HCT116 (cell line): ENCODE data around the gene RNU5D-1. TPM values are rescaled to one million over a fixed set of nuclear protein-coding genes. Genes with fewer than 3 reads are reported as not detected.

Source experiments
- ATAC-seq: fragments of 200-7000 bp; cut with Tn5 transposase; 2 replicates; pipeline ENCODE4 v1.9.1; 2020; ENCODE audit warnings: mild to moderate bottlenecking, moderate library complexity
- BruUV-seq: library from RNA; stranded (reverse); fragments of 400-500 nt; replicated peaks from 2 replicates; lab custom pipeline; 2021; lab: Mats Ljungman, UMichigan
- CTCF ChIA-PET: fragments of 300-600 bp; sonication (Branson Sonifier 250); formaldehyde crosslinking; loops from one replicate; lab custom pipeline; 2021; ENCODE audit warnings: antibody characterized with exemption; lab: Charles Lee
- POLR2A ChIA-PET: fragments of 300-600, 350-600 bp; sonication (Branson Sonifier 250); formaldehyde crosslinking; loops from one replicate; lab custom pipeline; 2021; ENCODE audit warnings: antibody characterized with exemption; lab: Charles Lee
- RAD21 ChIA-PET, 2 experiments: fragments of 300-600 bp; sonication (Branson Sonifier 250); formaldehyde crosslinking; loops; one replicate each; lab custom pipeline; 2023; ENCODE audit warnings: low total read pairs in 2 of 2; ENCODE audit not compliant: uncharacterized antibody in 2 of 2, unreplicated experiment in 2 of 2, low non-redundant PET in 1 of 2; lab: Charles Lee
- DNase-seq: peaks from one replicate; pipeline ENCODE4 v3.0.0-alpha.2; 2010; ENCODE audit warnings: low read depth, low spot score
- H2AFZ ChIP-seq: fragments of 200-600 bp; shearing (Covaris generic), sonication (generic); 2 replicates; pipeline ENCODE4 v1.6.1; 2017; ENCODE audit warnings: low read depth, mixed run types, mixed read lengths, antibody characterized with exemption, low read length; ENCODE audit not compliant: poor library complexity, severe bottlenecking
- H3K27ac ChIP-seq: 2 replicates; pipeline ENCODE4 v1.5.1; 2012; ENCODE audit warnings: low read depth, low read length
- H3K27me3 ChIP-seq: fragments of 200-600 bp; sonication (generic); 2 replicates; pipeline ENCODE4 v1.6.1; 2016; ENCODE audit warnings: mixed run types, low read length, mixed read lengths; ENCODE audit not compliant: insufficient read depth
- H3K36me3 ChIP-seq, 2 experiments: fragments of 200-500 bp in 1 of 2; fragments of 200-600 bp in 1 of 2; sonication (Bioruptor generic) in 1 of 2; sonication (generic) in 1 of 2; 2 replicates each; pipeline versions ENCODE4 v1.5.1 to v1.6.1; 2014 to 2016; ENCODE audit warnings: low read length in 2 of 2, inconsistent platforms in 1 of 2, mixed read lengths in 1 of 2, mixed run types in 1 of 2; ENCODE audit not compliant: insufficient read depth in 2 of 2, control insufficient read depth in 1 of 2
- H3K4me1 ChIP-seq, 2 experiments: fragments of 200-600 bp in 1 of 2; sonication (generic) in 1 of 2; 2 replicates each; pipeline versions ENCODE4 v1.5.1 to v1.6.1; 2012 to 2017; ENCODE audit warnings: low read length in 2 of 2, inconsistent platforms in 1 of 2, mild to moderate bottlenecking in 1 of 2, mixed read lengths in 1 of 2, mixed run types in 1 of 2, moderate library complexity in 1 of 2; ENCODE audit not compliant: insufficient read depth in 2 of 2, control insufficient read depth in 1 of 2
- H3K4me2 ChIP-seq: fragments of 200-600 bp; sonication (generic); 2 replicates; pipeline ENCODE4 v1.6.1; 2017; ENCODE audit warnings: mixed run types, low read length, mixed read lengths
- H3K4me3 ChIP-seq, 2 experiments: fragments of 200-600 bp in 1 of 2; sonication (generic) in 1 of 2; replicated peaks in 1 of 2; 2 replicates each; pipeline ENCODE4 v1.5.1; 2011 to 2016; ENCODE audit warnings: low read length in 2 of 2, control low read depth in 1 of 2, low read depth in 1 of 2, mild to moderate bottlenecking in 1 of 2, mixed read lengths in 1 of 2, mixed run types in 1 of 2
- H3K79me2 ChIP-seq: fragments of 200-600 bp; sonication (generic); 2 replicates; pipeline ENCODE4 v1.6.1; 2017; ENCODE audit warnings: mild to moderate bottlenecking, mixed run types, low read length, moderate library complexity, mixed read lengths; ENCODE audit not compliant: insufficient read depth
- H3K9ac ChIP-seq: fragments of 200-600 bp; sonication (generic); 2 replicates; pipeline ENCODE4 v1.6.1; 2016; ENCODE audit warnings: low read length, mixed read lengths
- H3K9me2 ChIP-seq: fragments of 200-600 bp; sonication (generic), shearing (Covaris generic); 2 replicates; pipeline ENCODE4 v1.6.1; 2017; ENCODE audit warnings: mixed run types, mild to moderate bottlenecking, moderate library complexity; ENCODE audit not compliant: insufficient read depth
- H3K9me3 ChIP-seq, 2 experiments: fragments of 200-500 bp in 1 of 2; fragments of 200-600 bp in 1 of 2; sonication (Bioruptor generic) in 1 of 2; sonication (generic) in 1 of 2; 2 replicates each; pipeline ENCODE4 v1.6.1; 2014 to 2017; ENCODE audit warnings: low read length in 2 of 2, mixed read lengths in 2 of 2, inconsistent platforms in 1 of 2, low read depth in 1 of 2, mild to moderate bottlenecking in 1 of 2, mixed run types in 1 of 2, moderate library complexity in 1 of 2; ENCODE audit not compliant: control insufficient read depth in 1 of 2, insufficient read depth in 1 of 2
- H4K20me1 ChIP-seq: fragments of 200-600 bp; sonication (generic), shearing (Covaris generic); 2 replicates; pipeline ENCODE4 v1.6.1; 2017; ENCODE audit warnings: mixed run types, mild to moderate bottlenecking, moderate library complexity; ENCODE audit not compliant: insufficient read depth
- CTCF ChIP-seq, 3 experiments: fragments of 200-600 bp in 1 of 3; sonication (generic) in 1 of 3; IDR thresholded peaks in 2 of 3; conservative IDR thresholded peaks in 1 of 3; 2 replicates each; pipeline ENCODE4 v1.5.1; 2012 to 2017; ENCODE audit warnings: low read depth in 2 of 3, low read length in 2 of 3, antibody characterized with exemption in 1 of 3, borderline replicate concordance in 1 of 3, control low read depth in 1 of 3, mild to moderate bottlenecking in 1 of 3, mixed read lengths in 1 of 3, mixed run types in 1 of 3, moderate library complexity in 1 of 3; ENCODE audit not compliant: insufficient read depth in 1 of 3
- EGR1 ChIP-seq: IDR thresholded peaks from 2 replicates; pipeline ENCODE4 v1.6.1; 2012; ENCODE audit warnings: low read depth
- RAD21 ChIP-seq: IDR thresholded peaks from 2 replicates; pipeline ENCODE4 v1.6.1; 2012; ENCODE audit warnings: low read depth, mild to moderate bottlenecking
- SP1 ChIP-seq: IDR thresholded peaks from 2 replicates; pipeline ENCODE4 v1.6.1; 2012; ENCODE audit warnings: low read depth
- YY1 ChIP-seq: IDR thresholded peaks from 2 replicates; pipeline ENCODE4 v1.6.1; 2011; ENCODE audit warnings: low read length, low read depth, moderate library complexity, mild to moderate bottlenecking; ENCODE audit not compliant: insufficient replicate concordance; ENCODE audit errors: extremely low read depth
- ZFX ChIP-seq: fragments of 450-650 bp; IDR thresholded peaks from 2 replicates; pipeline ENCODE4 v1.6.1; 2017
- ZNF274 ChIP-seq: fragments of 200-500 bp; sonication (Bioruptor generic); IDR thresholded peaks from 2 replicates; pipeline ENCODE4 v1.6.1; 2014; ENCODE audit warnings: mild to moderate bottlenecking, low read depth, low read length, inconsistent platforms
- intact Hi-C: fragments of 100-400 bp; cut with micrococcal nuclease; formaldehyde crosslinking; loops from 2 replicates; pipeline ENCODE4 v1.10.0; 2022
- total RNA-seq: library from RNA; stranded (reverse); gene quantifications from one replicate; pipeline ENCODE4 v1.2.1, GENCODE V29; 2021; ENCODE audit not compliant: unreplicated experiment
- TF ChIP-seq, protein P1 (sequence below): IDR thresholded peaks from 2 replicates; pipeline ENCODE4 v1.6.1; 2012
- TF ChIP-seq, protein P2 (sequence below): IDR thresholded peaks from 2 replicates; pipeline ENCODE4 v1.6.1; 2012

The RNU5D-1 gene
- total RNA-seq, 1 experiment from 2014 or later, result not detected

GRCh38 chr1:44696789-44697345 lies 34.1 kb downstream of the RNU5D-1 start:
- TF ChIP-seq RAD21, result no peak
- TF ChIP-seq, protein P1, sequence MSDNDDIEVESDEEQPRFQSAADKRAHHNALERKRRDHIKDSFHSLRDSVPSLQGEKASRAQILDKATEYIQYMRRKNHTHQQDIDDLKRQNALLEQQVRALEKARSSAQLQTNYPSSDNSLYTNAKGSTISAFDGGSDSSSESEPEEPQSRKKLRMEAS, result no peak
- no peak for TF ChIP-seq ZNF274
- no peak for TF ChIP-seq CTCF (IDR thresholded peaks at IDR 0.05 in 2 of 3, conservative IDR thresholded peaks at IDR 0.05 in 1 of 3; ENCODE audit: borderline replicate concordance in 1 of 3, insufficient read depth in 1 of 3, low read depth in 2 of 3, low read length in 2 of 3)
- TF ChIP-seq, protein P2, sequence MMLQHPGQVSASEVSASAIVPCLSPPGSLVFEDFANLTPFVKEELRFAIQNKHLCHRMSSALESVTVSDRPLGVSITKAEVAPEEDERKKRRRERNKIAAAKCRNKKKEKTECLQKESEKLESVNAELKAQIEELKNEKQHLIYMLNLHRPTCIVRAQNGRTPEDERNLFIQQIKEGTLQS, result no peak
- no peak for TF ChIP-seq EGR1
- no peak for TF ChIP-seq ZFX
- no peak for TF ChIP-seq YY1
- no peak for TF ChIP-seq SP1

More at GRCh38 chr1:44696789-44697345, 34.1 kb downstream of the RNU5D-1 start:
- Histone ChIP-seq H3K9me3 (no peaks in the 10 kb centered on the region), H3K36me3 (no peaks in the 10 kb centered on the region), H3K27me3 (no peaks in the 10 kb centered on the region), H3K4me3 (no peak overlapping the region), H4K20me1 (no peaks in the 10 kb centered on the region), H3K79me2 (no peaks in the 10 kb centered on the region), H3K4me1 (peaks cover 0 to 27% of the 10 kb centered on the region in 2 experiments; a peak in 2 of 4 replicates), H3K9me2 (no peaks in the 10 kb centered on the region), H3K9ac (no peak overlapping the region), H3K4me2 (no peak overlapping the region), H3K27ac (no peak overlapping the region), H2AFZ (no peak overlapping the region)
- intact Hi-C loops, result no loop called here
- ChIA-PET CTCF (interaction anchor here (1.1 to 1.4 kb wide), 2 partner anchors 23 to 41 kb away, joined by 3 read pairs; partner anchors contain the start of genes ARMH1 and TMEM53), POLR2A (interaction anchor here (1.8 to 6.5 kb wide), 2 partner anchors 23 to 24 kb away, joined by 4 to 39 read pairs; partner anchors contain the start of genes ARMH1 and TMEM53), RAD21 (no interaction called here)
- ATAC-seq (no peak), DNase-seq (no peak)
- no TSS peak for BruUV-seq
